ENCODE results near the gene ARL8B. TPM values are rescaled to one million over a fixed set of nuclear protein-coding genes. Genes with fewer than 3 reads are reported as not detected.

ARL8B gene
- total and polyA plus RNA-seq, 9 of the 15 experiments (the other 6 are each of a cell fraction or from before 2014, with no cell fraction given): 28.5 to 99.4 (median 77.2) TPM

GRCh38 chr3:5181469-5182141 is 59.5 kb downstream of the ARL8B start (continued):
- TF ChIP-seq GTF2E2 (tag; IDR thresholded peaks at IDR 0.05) (no peak), SFPQ (IDR thresholded peaks at IDR 0.05; ENCODE audit: low read depth, low read length) (no peak), SRF (CRISPR knock-in tag; IDR thresholded peaks at IDR 0.05) (no peak), AFF4 (CRISPR knock-in tag; IDR thresholded peaks at IDR 0.05) (no peak), HMG20A (CRISPR knock-in tag; conservative IDR thresholded peaks at IDR 0.05) (no peak), E2F3 (CRISPR knock-in tag; IDR thresholded peaks at IDR 0.05) (no peak), NFXL1 (CRISPR knock-in tag; IDR thresholded peaks at IDR 0.05) (no peak), NFATC3 (IDR thresholded peaks at IDR 0.05) (no peak)

Data from K562 (cell line).